ENCODE data around the gene PLA2G5.

DNA sequence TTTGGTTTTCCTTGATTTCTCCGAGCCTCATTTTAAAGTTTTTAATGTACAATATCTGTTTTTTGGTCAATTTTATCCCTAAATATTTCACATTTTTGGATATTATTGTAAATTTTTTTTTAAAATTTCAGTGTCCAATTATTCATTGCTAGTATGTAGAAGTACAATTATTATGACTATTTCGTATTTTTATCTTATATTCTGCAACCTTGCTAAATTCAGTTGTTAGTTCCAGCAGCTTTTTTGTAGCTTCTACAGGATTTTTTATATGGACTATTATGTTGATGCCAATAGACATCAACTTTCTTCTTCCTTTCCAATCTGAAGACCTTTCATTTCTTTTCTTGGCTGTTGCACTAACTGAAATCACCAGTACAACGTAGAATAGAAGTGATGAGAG lies 65.0 kb downstream of the PLA2G5 start:
- TF ChIP-seq CTCF (IDR thresholded peaks at IDR 0.05; ENCODE audit: low read length): no peak
- no peak for TF ChIP-seq EZH2phosphoT487 (IDR thresholded peaks at IDR 0.05; ENCODE audit: low read length)
- no peak for TF ChIP-seq EZH2 (optimal IDR thresholded peaks at IDR 0.05; ENCODE audit: low read depth, low read length)

All from MM.1S (cell line).